PFSK-1 (cell line): ENCODE measurements around the gene GRK3.

Source experiments
- FOXP2 ChIP-seq: optimal IDR thresholded peaks from 2 replicates; pipeline ENCODE3; 2011; ENCODE audit warnings: borderline replicate concordance, control low read depth, inconsistent platforms; ENCODE audit not compliant: insufficient read depth; ENCODE audit errors: extremely low read length, extremely low read depth
- POLR2AphosphoS5 ChIP-seq: IDR thresholded peaks from 2 replicates; pipeline ENCODE4 v1.6.1; 2012; ENCODE audit warnings: low read depth, mild to moderate bottlenecking, control low read depth, low read length, moderate library complexity
- REST ChIP-seq, 2 experiments: IDR thresholded peaks; 2 replicates each; pipeline versions ENCODE4 v1.6.1 to v1.8.0; 2011 to 2012; ENCODE audit warnings: low read depth in 2 of 2, low read length in 2 of 2, control low read depth in 1 of 2, inconsistent platforms in 1 of 2, mild to moderate bottlenecking in 1 of 2, moderate library complexity in 1 of 2; ENCODE audit not compliant: insufficient read depth in 1 of 2
- SIN3A ChIP-seq: IDR thresholded peaks from 2 replicates; pipeline ENCODE4 v1.6.1; 2012; ENCODE audit warnings: mild to moderate bottlenecking, low read length, moderate library complexity, borderline replicate concordance; ENCODE audit not compliant: insufficient read depth
- TAF1 ChIP-seq: IDR thresholded peaks from 2 replicates; pipeline ENCODE4 v1.6.1; 2012; ENCODE audit warnings: low read length, control low read depth, borderline replicate concordance; ENCODE audit not compliant: insufficient read depth

- no peak for TF ChIP-seq REST (IDR thresholded peaks at IDR 0.05; ENCODE audit: insufficient read depth in 1 of 2, low read depth in 2 of 2, low read length in 2 of 2)
- no peak for TF ChIP-seq POLR2AphosphoS5
- no peak for TF ChIP-seq TAF1
- TF ChIP-seq FOXP2 = no peak
- no peak for TF ChIP-seq SIN3A
Measured at GRCh38 chr22:25645266-25645665, 80.8 kb downstream of the GRK3 start.
